Fibroblast of lung (primary cell): ENCODE measurements around the gene FBXL17. TPM values are rescaled to one million over a fixed set of nuclear protein-coding genes. Genes with fewer than 3 reads are reported as not detected.

Source experiments
- DNase-seq, 2 donors: peaks; one replicate each; pipeline versions ENCODE4 v3.0.0 to v3.0.0-alpha.2; 2010; ENCODE audit warnings: low read depth in 2 of 2
- H2AFZ ChIP-seq: 2 replicates; pipeline ENCODE4 v1.5.1; 2012; ENCODE audit warnings: low read length, control low read depth, inconsistent platforms
- H3K27ac ChIP-seq: 2 replicates; pipeline ENCODE4 v1.5.1; 2011; ENCODE audit warnings: low read length, control low read depth; ENCODE audit not compliant: insufficient read depth
- H3K27me3 ChIP-seq: 2 replicates; pipeline ENCODE4 v1.5.1; 2011; ENCODE audit warnings: mild to moderate bottlenecking, low read length; ENCODE audit not compliant: control insufficient read depth, insufficient read depth
- H3K36me3 ChIP-seq: 2 replicates; pipeline ENCODE4 v1.5.1; 2011; ENCODE audit warnings: low read length; ENCODE audit not compliant: control insufficient read depth, insufficient read depth
- H3K4me1 ChIP-seq: 2 replicates; pipeline ENCODE4 v1.5.1; 2011; ENCODE audit warnings: low read length; ENCODE audit not compliant: control insufficient read depth, insufficient read depth; ENCODE audit errors: extremely low read depth
- H3K4me2 ChIP-seq: 2 replicates; pipeline ENCODE4 v1.5.1; 2011; ENCODE audit warnings: low read length, control low read depth; ENCODE audit not compliant: insufficient read depth; ENCODE audit errors: extremely low read depth
- H3K4me3 ChIP-seq, 4 experiments: fragments of 200-600 bp in 1 of 4; sonication (generic) in 1 of 4; replicated peaks in 1 of 4; 2 replicates each; pipeline ENCODE4 v1.5.1; 2011 to 2016; ENCODE audit warnings: low read length in 4 of 4, low read depth in 3 of 4, mild to moderate bottlenecking in 3 of 4, control low read depth in 2 of 4, inconsistent platforms in 1 of 4, mixed read lengths in 1 of 4; ENCODE audit not compliant: insufficient read depth in 1 of 4; ENCODE audit errors: control extremely low read depth in 1 of 4
- H3K79me2 ChIP-seq: 2 replicates; pipeline ENCODE4 v1.5.1; 2012; ENCODE audit warnings: mild to moderate bottlenecking, low read length, inconsistent platforms; ENCODE audit not compliant: control insufficient read depth, insufficient read depth
- H3K9ac ChIP-seq: 2 replicates; pipeline ENCODE4 v1.5.1; 2011; ENCODE audit warnings: mild to moderate bottlenecking, low read length, control low read depth; ENCODE audit not compliant: insufficient read depth
- H3K9me3 ChIP-seq: 2 replicates; pipeline ENCODE4 v1.5.1; 2012; ENCODE audit warnings: low read depth, low read length; ENCODE audit not compliant: control insufficient read depth, insufficient read depth
- H4K20me1 ChIP-seq: 2 replicates; pipeline ENCODE4 v1.5.1; 2011; ENCODE audit warnings: low read length; ENCODE audit not compliant: control insufficient read depth, insufficient read depth; ENCODE audit errors: extremely low read depth
- CTCF ChIP-seq, 2 donors: IDR thresholded peaks in 1 of 2; conservative IDR thresholded peaks in 1 of 2; 1 replicate in 1 of 2; 2 replicates in 1 of 2; pipeline ENCODE4 v1.5.1; 2011 to 2012; ENCODE audit warnings: low read length in 2 of 2, control low read depth in 1 of 2, inconsistent platforms in 1 of 2, low read depth in 1 of 2, mild to moderate bottlenecking in 1 of 2
- EZH2 ChIP-seq: IDR thresholded peaks from 2 replicates; pipeline ENCODE4 v1.5.1; 2012; ENCODE audit warnings: low read length, control low read depth, mild to moderate bottlenecking; ENCODE audit errors: missing control alignments
- polyA plus RNA-seq, 2 donors: library from polyadenylated mRNA; depleted of rRNA in 1 of 2; stranded (reverse) in 1 of 2; unstranded in 1 of 2; fragments of >200 nt; gene quantifications; 2 replicates each; pipeline ENCODE4 v1.2.1, GENCODE V29; 2011 to 2012; ENCODE audit warnings: missing spikeins in 1 of 2
- total RNA-seq: library from RNA; depleted of rRNA; stranded (reverse); fragments of >200 nt; gene quantifications from 2 replicates; pipeline ENCODE4 v1.2.1, GENCODE V29; 2014

The FBXL17 gene
- total and polyA plus RNA-seq, 2 donors (not counting 1 experiment from before 2014, with no cell fraction given), result 7.1 to 8.3 TPM

GRCh38 chr5:107874795-107875194, 507.1 kb downstream of the FBXL17 start:
- no peaks in the 10 kb centered on the region for H3K27me3 ChIP-seq
- TF ChIP-seq EZH2, result no peak
- no peak for TF ChIP-seq CTCF (conservative IDR thresholded peaks at IDR 0.05 in 1 of 2, IDR thresholded peaks at IDR 0.05 in 1 of 2; ENCODE audit: low read depth in 1 of 2, low read length in 2 of 2)
- no peaks in the 10 kb centered on the region for H4K20me1 ChIP-seq
- H3K4me1 ChIP-seq, result peaks cover 8% of the 10 kb centered on the region
- no peaks in the 10 kb centered on the region for H3K36me3 ChIP-seq
- peak; percentile 34 to 50 for DNase-seq
- H3K79me2 ChIP-seq, result no peaks in the 10 kb centered on the region
- H3K4me3 ChIP-seq, result no peak overlapping the region
- no peak overlapping the region for H2AFZ ChIP-seq
- H3K9me3 ChIP-seq, result no peaks in the 10 kb centered on the region
- no peak overlapping the region for H3K27ac ChIP-seq
- H3K4me2 ChIP-seq, result no peak overlapping the region
- no peak overlapping the region for H3K9ac ChIP-seq

- Histone ChIP-seq H3K27me3 (no peaks in the 10 kb centered on the region), H3K36me3 (no peaks in the 10 kb centered on the region), H2AFZ (no peak overlapping the region), H3K4me2 (no peak overlapping the region), H3K9ac (no peak overlapping the region), H4K20me1 (no peaks in the 10 kb centered on the region), H3K27ac (no peak overlapping the region), H3K4me3 (no peak overlapping the region), H3K4me1 (peaks cover 14% of the 10 kb centered on the region), H3K9me3 (no peaks in the 10 kb centered on the region), H3K79me2 (no peaks in the 10 kb centered on the region)
- TF ChIP-seq EZH2 (no peak), CTCF (conservative IDR thresholded peaks at IDR 0.05 in 1 of 2, IDR thresholded peaks at IDR 0.05 in 1 of 2; ENCODE audit: low read depth in 1 of 2, low read length in 2 of 2) (no peak)
- DNase-seq, result peak in 1 of 2 donors; percentile 5
Measured at GRCh38 chr5:107873877-107874276, 508.0 kb downstream of the FBXL17 start.

GRCh38 chr5:107871023-107871422, 510.9 kb downstream of the FBXL17 start:
- DNase-seq, result no peak

More at GRCh38 chr5:107871023-107871422, 510.9 kb downstream of the FBXL17 start:
- H4K20me1 ChIP-seq, result no peaks in the 10 kb centered on the region
- H3K9ac ChIP-seq, result no peak overlapping the region
- no peak overlapping the region for H3K4me2 ChIP-seq
- TF ChIP-seq CTCF (conservative IDR thresholded peaks at IDR 0.05 in 1 of 2, IDR thresholded peaks at IDR 0.05 in 1 of 2; ENCODE audit: low read depth in 1 of 2, low read length in 2 of 2), result no peak
- TF ChIP-seq EZH2, result no peak
- H3K27ac ChIP-seq, result no peak overlapping the region
- H3K9me3 ChIP-seq, result no peaks in the 10 kb centered on the region
- no peak overlapping the region for H2AFZ ChIP-seq
- no peaks in the 10 kb centered on the region for H3K36me3 ChIP-seq
- no peak overlapping the region for H3K4me3 ChIP-seq
- no peaks in the 10 kb centered on the region for H3K27me3 ChIP-seq
- H3K79me2 ChIP-seq, result no peaks in the 10 kb centered on the region
- H3K4me1 ChIP-seq, result peaks cover 15% of the 10 kb centered on the region
